ENCODE results near the gene ACSL3. TPM values are rescaled to one million over a fixed set of nuclear protein-coding genes. Genes with fewer than 3 reads are reported as not detected.

The ACSL3 gene
- total RNA-seq, 1 donor from 2014 or later: 48.9 TPM

DNA sequence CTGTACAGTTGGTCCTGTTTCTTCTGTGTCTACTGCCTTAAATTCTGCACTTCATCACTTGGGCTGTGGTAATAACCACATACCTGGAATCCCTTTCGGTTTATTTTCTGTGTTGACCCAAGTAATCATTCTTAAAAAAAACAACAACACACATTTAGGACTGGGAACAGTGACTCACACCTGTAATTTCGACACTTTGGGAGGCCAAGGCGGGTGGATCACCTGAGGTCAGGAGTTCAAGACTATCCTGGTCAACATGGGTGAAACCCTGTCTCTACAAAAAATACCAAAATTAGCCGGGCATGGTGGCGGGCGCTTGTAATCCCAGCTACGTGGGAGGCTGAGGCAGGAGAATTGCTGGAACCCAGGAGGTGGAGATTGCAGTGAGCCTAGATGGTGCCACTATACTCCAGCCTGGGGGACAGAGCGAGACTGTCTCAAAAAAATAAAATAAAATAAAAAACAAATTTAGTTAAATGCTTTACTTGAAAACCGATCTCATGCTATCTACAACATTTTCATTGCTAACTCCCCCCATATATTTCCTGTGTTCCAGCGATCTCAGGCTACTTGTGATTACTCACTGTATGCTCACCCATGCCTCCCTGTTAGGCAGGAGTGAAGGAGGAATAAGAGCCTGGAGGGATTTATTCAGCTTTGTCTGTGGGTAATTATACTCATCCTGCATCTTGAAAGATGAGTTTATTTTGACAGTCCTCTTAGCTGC is 18.2 kb downstream of the ACSL3 start:
- H3K9me3 ChIP-seq: no peaks in the 10 kb centered on the region
- intact Hi-C loops (cut with DNase I): no loop called here
- no peaks in the 10 kb centered on the region for H3K27me3 ChIP-seq
- H3K4me3 ChIP-seq: no peak overlapping the region
- DNase-seq (ENCODE audit: low spot score in 2 of 2): no peak
- TF ChIP-seq, protein P1, sequence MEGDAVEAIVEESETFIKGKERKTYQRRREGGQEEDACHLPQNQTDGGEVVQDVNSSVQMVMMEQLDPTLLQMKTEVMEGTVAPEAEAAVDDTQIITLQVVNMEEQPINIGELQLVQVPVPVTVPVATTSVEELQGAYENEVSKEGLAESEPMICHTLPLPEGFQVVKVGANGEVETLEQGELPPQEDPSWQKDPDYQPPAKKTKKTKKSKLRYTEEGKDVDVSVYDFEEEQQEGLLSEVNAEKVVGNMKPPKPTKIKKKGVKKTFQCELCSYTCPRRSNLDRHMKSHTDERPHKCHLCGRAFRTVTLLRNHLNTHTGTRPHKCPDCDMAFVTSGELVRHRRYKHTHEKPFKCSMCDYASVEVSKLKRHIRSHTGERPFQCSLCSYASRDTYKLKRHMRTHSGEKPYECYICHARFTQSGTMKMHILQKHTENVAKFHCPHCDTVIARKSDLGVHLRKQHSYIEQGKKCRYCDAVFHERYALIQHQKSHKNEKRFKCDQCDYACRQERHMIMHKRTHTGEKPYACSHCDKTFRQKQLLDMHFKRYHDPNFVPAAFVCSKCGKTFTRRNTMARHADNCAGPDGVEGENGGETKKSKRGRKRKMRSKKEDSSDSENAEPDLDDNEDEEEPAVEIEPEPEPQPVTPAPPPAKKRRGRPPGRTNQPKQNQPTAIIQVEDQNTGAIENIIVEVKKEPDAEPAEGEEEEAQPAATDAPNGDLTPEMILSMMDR (IDR thresholded peaks at IDR 0.05): no peak
- no peaks in the 10 kb centered on the region for H3K36me3 ChIP-seq
- H3K4me1 ChIP-seq: peaks cover 3 to 14% of the 10 kb centered on the region in 2 donors
- no peak overlapping the region for H3K27ac ChIP-seq

DNA sequence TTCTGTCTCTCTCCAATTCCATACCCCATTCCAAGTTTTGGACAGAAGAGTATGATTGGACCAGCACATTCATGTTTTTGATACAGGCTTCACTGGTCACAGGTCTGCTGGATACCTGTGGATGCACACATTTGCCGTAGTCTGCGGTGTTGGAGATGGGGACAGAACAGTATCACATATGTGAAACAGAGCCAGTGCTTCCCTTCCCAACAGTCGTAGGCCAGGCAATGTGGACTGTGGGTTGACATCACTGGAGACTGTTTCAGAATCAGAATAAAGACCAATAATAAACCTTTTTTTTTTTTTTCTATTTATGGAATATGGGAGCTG is 18.7 kb downstream of the ACSL3 start:
- Histone ChIP-seq H3K27me3 (no peaks in the 10 kb centered on the region), H3K27ac (no peak overlapping the region), H3K4me3 (no peak overlapping the region), H3K9me3 (no peaks in the 10 kb centered on the region), H3K36me3 (no peaks in the 10 kb centered on the region), H3K4me1 (peaks cover 8 to 19% of the 10 kb centered on the region in 2 donors)
- DNase-seq (ENCODE audit: low spot score in 2 of 2): no peak
- TF ChIP-seq, protein P1 (IDR thresholded peaks at IDR 0.05): no peak
- intact Hi-C loops (cut with DNase I): no loop called here

DNA sequence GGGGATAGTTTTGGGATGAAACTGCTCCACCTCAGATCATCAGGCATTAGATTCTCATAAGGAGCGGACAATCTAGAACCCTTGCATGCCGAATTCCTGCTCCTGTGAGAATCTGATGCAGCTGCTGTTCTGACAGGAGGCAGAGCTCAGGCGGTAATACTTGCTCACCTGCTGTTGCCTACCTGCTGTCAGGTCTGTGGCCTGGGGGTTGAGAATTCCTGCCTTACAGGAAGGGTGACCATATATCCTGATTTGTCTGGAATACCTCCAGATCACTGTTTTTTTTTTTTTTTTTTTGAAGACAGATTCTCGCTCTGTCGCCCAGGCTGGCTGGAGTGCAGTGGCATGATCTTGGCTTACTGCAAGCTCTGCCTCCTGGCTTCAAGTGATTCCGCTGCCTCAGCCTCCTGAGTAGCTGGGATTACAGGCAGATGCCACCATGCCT is 21.7 kb downstream of the ACSL3 start:
- Histone ChIP-seq H3K4me3 (no peak overlapping the region), H3K27me3 (no peaks in the 10 kb centered on the region), H3K9me3 (no peaks in the 10 kb centered on the region), H3K4me1 (peaks cover 18 to 31% of the 10 kb centered on the region in 2 donors), H3K36me3 (no peaks in the 10 kb centered on the region), H3K27ac (no peak overlapping the region)
- no peak for DNase-seq (ENCODE audit: low spot score in 2 of 2)
- intact Hi-C loops (cut with DNase I): no loop called here
- TF ChIP-seq, protein P1 (IDR thresholded peaks at IDR 0.05): no peak

DNA sequence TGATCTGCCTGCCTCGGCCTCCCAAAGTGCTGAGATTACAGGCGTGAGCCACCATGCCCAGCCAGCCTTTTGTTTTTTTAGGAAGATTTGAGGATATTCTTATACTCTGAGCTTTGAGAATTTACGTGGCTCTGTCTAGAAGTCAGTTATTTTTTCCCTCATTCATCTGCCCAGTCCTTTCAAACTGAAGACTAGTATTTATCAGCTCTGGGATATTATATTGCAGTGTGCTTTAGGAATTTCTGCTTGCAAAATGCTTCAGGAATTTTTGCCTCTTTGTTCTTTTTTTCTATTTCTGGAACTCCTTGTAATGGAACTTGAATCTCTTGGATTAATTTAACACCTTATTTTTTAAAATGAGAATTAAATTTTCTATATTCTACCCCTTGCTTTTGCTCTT is 22.6 kb downstream of the ACSL3 start:
- no peaks in the 10 kb centered on the region for H3K27me3 ChIP-seq
- peak overlapping the region; percentile 31 to 38 for H3K27ac ChIP-seq
- no peaks in the 10 kb centered on the region for H3K9me3 ChIP-seq
- peaks cover 18 to 31% of the 10 kb centered on the region in 2 donors for H3K4me1 ChIP-seq
- intact Hi-C loops (cut with DNase I): no loop called here
- H3K36me3 ChIP-seq: no peaks in the 10 kb centered on the region
- DNase-seq (ENCODE audit: low spot score in 2 of 2): no peak
- no peak overlapping the region for H3K4me3 ChIP-seq
- TF ChIP-seq, protein P1 (IDR thresholded peaks at IDR 0.05): no peak

DNA sequence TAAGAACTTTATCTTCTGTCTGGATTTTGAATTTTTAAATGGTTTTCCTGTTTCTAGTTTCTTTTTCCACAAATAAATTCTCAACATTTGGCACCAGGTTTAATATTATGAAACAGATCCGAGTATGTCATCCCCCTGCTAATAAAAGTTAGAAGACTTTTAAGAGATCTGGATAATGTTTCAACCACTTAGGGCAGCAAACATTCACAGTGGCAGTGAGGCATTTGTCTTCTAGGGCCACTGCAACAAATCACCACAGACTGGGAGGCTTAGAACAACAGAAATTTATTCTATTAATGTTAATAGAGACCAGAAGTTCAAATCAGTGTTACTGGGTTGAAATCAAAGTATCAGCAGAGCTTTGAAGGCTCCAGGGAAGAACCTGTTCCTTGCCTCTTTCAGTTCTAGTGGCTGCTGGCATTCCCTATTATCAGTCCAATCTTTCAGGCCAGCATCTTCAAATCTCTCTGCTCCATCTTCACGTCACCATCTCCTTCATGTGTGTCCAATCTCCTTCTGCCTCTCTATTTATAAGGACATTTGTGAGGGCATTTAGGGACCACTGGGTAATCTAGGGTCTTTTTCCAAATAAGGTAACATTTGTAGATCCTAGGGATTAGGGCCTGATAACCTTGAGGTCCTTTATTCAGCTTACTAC is 23.4 kb downstream of the ACSL3 start:
- Histone ChIP-seq H3K4me1 (peaks cover 18 to 31% of the 10 kb centered on the region in 2 donors), H3K27ac (peak overlapping the region; percentile 31 to 33), H3K4me3 (peak overlapping the region in 1 of 2 donors; percentile 2), H3K36me3 (no peaks in the 10 kb centered on the region), H3K27me3 (no peaks in the 10 kb centered on the region), H3K9me3 (no peaks in the 10 kb centered on the region)
- intact Hi-C loops (cut with DNase I): no loop called here
- TF ChIP-seq, protein P1 (IDR thresholded peaks at IDR 0.05): no peak
- no peak for DNase-seq (ENCODE audit: low spot score in 2 of 2)

All from ascending aorta (tissue), 2 donors.